HG02588 (cell line): Measurements from ENCODE around the gene ZNF518A.
"Not testable (repeated sequence)": the region's sequence is repeated elsewhere in the genome, so short reads cannot be mapped to it uniquely, and the experiment has no call there.

ENCODE experiments used
- ATAC-seq: cut with Tn5 transposase; IDR thresholded peaks from one replicate; pipeline ENCODE4 v1.9.1; 2021; ENCODE audit warnings: mild to moderate bottlenecking, moderate library complexity; ENCODE audit not compliant: unreplicated experiment

Gene ZNF518A

DNA sequence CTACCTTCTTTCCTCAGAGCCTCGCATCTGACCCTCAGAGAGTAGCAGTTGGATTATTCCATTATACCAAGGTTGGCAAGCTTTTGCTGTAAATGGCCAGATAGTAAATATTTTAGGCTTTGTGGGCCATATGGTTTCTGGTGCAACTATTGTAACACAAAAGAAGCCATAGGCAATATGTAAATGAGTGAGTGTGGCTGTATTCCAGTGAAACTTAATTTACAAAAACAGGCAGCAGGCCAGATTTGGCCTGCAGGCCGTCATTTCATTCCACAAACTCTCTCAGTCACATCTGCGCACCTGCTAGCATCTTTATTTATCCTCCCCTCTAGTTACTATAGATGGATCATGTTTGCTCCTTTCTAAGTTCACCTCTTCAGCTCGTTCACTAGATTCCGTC lies 6.7 kb downstream of the ZNF518A start:
- no peak for ATAC-seq

- no peak for ATAC-seq
Observed at GRCh38 chr10:96137567-96137966, 7.5 kb downstream of the ZNF518A start.

DNA sequence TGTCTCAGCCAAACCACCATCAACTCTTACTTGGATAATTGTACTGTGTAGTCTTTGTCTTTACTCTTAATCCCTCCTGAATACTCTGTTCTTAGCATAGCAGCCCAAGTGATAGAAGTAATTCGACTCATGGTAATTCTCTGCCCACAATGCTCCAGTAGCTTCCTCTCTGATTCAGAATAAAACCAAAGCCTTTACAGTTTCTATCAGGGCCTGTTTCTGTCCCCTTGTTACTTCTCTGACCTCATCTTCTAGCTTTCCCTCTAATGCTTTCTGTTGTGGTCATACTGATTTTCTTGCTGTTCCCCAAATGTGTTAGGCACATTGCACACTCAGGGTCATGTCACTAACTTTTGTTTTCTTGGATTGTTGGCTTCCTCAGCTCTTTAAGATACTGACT lies 8.0 kb downstream of the ZNF518A start:
- ATAC-seq = peak; percentile 92

GRCh38 chr10:96152437-96152836 lies 22.3 kb downstream of the ZNF518A start:
- ATAC-seq = no peak

DNA sequence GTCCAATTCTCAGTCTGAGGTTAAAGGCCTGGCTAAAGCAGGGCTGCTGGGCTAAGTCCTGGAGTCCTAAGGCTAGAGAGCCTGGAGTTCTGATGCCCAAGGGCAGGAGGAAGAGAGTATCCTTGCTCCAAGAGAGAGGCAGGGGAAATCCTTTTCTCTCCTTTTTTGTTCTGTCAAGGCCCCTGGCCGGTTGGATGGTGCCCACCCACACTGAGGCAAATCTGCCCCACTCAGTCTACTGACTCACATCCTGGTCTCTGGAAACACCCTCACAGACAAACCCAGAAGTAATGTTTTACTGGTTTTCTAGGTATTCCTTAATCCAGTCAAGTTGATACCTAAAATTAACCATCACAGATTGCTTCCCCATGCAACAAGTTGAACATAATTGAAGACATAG lies 23.0 kb downstream of the ZNF518A start:
- no peak for ATAC-seq

DNA sequence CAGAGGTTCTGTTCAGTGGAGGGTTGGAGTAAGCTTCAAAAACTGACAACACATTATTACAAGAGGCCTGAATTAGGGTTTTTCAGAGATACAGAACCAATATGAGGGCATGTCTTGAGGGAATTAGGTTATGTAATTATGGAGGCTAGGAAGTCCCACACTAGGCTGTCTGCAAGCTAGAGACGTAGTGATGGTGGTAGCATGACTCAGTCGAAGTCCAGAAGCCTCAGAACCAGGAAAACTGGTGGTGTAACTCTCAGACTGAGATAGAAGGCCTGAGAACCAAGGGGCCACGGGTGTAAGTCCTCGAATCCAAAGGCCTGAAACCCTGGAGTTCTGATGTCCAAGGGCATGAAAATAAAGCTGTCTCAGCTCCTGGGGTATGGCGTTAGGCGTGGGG lies 35.6 kb downstream of the ZNF518A start:
- no peak for ATAC-seq

GRCh38 chr10:96168546-96168945 lies 38.4 kb downstream of the ZNF518A start:
- ATAC-seq = no peak

DNA sequence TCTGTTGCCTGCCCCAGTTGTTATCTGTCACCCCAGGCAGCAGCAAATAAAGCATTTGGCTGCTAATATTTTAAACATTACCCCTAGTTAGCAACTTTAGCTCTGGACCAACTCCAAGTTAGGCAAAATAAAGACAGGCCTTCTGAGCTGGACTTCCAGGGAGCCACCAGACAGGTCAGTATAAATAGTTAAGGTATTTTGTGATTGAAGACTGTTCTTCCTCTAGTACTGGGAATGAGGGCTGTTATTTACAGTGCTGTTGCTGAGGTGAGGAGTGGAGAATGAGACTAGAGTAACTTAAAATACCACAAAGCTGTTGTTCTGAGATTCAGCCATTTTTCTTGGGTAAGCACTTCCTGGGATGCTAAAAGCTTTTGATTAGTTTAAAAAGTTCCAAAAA lies 40.1 kb downstream of the ZNF518A start:
- no peak for ATAC-seq

- no peak for ATAC-seq
Observed at GRCh38 chr10:96172666-96173065, 42.6 kb downstream of the ZNF518A start.

GRCh38 chr10:96176985-96177384 lies 46.9 kb downstream of the ZNF518A start:
- no peak for ATAC-seq

- no peak for ATAC-seq
Observed at GRCh38 chr10:96188421-96188820, 58.3 kb downstream of the ZNF518A start.

GRCh38 chr10:96188916-96189315 lies 58.8 kb downstream of the ZNF518A start:
- no peak for ATAC-seq

GRCh38 chr10:96189505-96189904 lies 59.4 kb downstream of the ZNF518A start:
- ATAC-seq = not testable (repeated sequence)

DNA sequence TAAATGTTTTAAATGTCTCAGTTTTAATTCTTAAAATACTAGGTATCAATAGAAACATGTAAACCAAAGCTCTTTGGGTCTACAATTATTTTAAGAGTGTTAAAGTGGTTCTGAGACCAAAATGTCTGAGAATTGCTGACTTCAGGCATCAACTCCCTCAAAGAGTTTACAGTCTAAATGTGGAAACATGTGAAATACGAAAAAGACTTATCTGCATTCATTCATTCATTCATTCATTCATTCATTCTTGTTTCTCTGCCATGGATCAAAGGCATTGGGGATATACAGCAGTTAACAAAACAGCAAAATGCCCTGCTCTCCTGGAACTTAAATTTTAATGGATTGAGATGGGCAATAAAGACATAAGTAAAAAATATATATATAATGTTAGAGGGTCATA lies 71.4 kb downstream of the ZNF518A start:
- no peak for ATAC-seq

- no peak for ATAC-seq
Observed at GRCh38 chr10:96205580-96205979, 75.5 kb downstream of the ZNF518A start.

DNA sequence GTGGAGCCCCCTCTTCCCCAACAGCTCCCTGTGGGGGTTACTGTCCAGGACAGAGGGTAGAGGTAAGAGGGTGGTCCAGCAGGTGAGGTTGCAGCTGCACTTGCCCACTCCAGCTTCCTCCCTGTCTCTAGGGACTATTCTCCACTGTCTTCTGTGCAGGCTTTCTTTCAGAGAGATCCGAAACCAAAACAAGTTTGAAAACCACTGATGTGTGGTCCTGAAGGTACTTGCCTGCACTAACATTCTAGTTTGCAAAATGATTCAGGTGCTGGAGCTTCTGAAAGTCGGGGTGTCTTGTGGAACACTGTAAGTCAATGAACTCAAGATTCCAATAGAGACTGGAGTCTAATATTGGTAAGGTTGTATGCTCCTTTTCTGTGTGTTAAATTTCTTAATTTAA lies 78.2 kb downstream of the ZNF518A start:
- peak; percentile 69 for ATAC-seq

DNA sequence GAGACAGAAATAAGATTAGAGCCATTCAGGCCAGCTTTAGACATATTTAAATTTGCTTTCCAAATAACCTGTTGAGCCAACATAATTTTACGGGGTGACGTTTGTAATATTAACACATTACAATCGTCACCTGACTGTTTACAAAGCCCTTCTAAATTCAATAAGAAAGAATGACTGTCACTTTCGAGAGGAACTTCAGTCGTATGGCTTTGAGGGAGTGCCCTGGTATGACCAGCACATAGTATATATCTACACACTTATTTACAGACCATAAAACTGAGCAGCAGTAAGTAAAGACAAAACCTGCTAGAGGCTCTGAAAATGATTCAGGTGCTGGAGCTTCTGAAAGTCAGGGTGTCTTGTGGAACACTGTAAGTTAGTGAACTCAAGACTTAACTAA lies 78.8 kb downstream of the ZNF518A start:
- ATAC-seq = no peak

- no peak for ATAC-seq
Observed at GRCh38 chr10:96211764-96212163, 81.7 kb downstream of the ZNF518A start.

DNA sequence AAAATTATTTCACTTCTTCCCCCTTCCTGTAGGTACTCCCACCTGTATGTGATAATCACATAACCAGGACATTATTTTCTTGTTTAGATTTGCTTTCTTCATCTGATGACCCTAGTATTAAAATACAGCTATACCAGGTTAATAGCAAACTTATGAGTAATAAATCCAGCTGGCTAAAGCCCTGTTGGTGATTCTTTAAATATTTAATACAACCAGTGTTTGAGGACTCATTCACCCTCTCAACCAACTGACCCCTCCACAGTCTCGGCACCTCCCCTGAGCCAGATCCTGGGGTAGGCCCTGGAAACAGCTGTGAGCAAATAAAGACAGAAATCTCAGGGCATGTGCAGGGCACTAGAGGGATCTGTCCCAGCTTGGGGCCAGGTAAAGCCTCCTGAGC lies 82.8 kb downstream of the ZNF518A start:
- no peak for ATAC-seq
